HG03521 (cell line): ENCODE data around the gene ATOX1.
"Not testable (repeated sequence)": the region's sequence is repeated elsewhere in the genome, so short reads cannot be mapped to it uniquely, and the experiment has no call there.

ENCODE experiments used
- ATAC-seq: cut with Tn5 transposase; IDR thresholded peaks from one replicate; pipeline ENCODE4 v1.9.1; 2021; ENCODE audit warnings: mild to moderate bottlenecking, moderate library complexity; ENCODE audit not compliant: unreplicated experiment

ATOX1 gene

GRCh38 chr5:151699071-151699901 is 59.1 kb downstream of the ATOX1 start:
- no peak for ATAC-seq

DNA sequence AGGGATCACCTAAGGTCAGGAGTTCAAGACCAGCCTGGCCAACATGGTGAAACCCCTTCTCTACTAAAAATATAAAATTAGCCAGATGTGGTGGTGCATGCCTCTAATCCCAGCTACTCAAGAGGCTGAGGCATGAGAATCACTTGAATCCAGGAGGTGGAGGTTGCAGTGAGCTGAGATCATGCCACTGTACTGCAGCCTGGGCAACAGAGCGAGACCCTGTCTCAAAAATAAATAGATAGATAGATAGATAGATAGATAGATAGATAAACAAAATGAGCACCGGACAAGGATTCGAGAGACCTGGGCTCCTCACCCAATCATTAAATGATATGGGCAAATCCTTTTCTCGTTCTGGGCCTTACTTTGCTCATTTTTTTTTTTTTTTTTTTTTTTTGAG is 60.4 kb downstream of the ATOX1 start:
- not testable (repeated sequence) for ATAC-seq

DNA sequence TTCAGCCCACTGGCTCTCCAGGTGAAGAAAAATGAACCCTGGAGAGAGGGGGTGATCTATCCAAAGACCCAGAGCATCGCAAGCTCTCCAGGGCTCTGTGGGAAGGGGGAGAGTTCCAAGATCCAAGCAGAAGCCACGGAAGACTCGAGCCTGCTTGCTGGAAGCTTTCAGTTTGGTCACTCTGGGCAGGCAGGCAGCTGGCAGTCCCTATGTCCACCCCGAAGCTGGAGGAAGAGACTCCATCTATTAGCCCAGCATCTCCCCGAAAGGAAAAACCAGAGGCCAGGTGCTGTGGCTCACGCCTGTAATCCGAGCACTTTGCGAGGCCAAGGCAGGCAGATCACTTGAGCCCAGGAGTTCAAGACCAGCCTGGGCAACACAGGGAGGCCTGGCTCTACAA is 61.0 kb downstream of the ATOX1 start:
- ATAC-seq: no peak

GRCh38 chr5:151696470-151697061 is 61.9 kb downstream of the ATOX1 start:
- no peak for ATAC-seq

GRCh38 chr5:151695464-151695863 is 63.0 kb downstream of the ATOX1 start:
- no peak for ATAC-seq

DNA sequence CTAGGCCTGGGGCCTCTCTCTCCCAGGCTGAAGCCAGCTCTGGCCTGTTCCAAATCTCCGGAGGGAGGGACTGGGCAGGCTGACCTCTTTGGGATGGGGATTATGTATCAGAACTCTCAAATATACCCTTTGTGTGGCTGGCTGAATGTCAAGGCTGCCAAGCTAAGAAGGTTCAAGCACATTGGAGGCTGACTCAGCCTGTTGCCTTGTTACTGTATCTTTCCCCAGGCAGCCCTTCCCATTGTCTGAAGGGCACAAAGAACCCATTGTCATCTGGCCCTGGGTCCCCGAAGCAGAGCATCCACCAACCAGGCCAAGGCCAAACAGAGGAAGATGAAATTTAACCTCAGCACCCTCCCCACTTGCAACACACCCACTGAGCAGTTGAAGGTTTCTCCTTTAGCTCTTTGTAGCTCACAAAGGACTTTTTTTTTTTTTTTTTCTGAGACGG is 64.4 kb downstream of the ATOX1 start:
- ATAC-seq: no peak
